Measurements from ENCODE around the gene SYNE2.

GRCh38 chr14:63897721-63898163, 44.9 kb downstream of the SYNE2 start:
- TF ChIP-seq CTCF (IDR thresholded peaks at IDR 0.05; ENCODE audit: low read depth, low read length, poor library complexity, severe bottlenecking): no peak
- TF ChIP-seq EZH2phosphoT487 (IDR thresholded peaks at IDR 0.05; ENCODE audit: borderline replicate concordance, low read length): no peak
